NCI-H2107 treated with DMSO at 0.1 percent for 48 hours (cell line): ENCODE results near the gene RORC.
"Not testable (repeated sequence)": the region's sequence is repeated elsewhere in the genome, so short reads cannot be mapped to it uniquely, and the experiment has no call there.

Experiments used
- DNase-seq: peaks from one replicate; lab custom pipeline; 2025; ENCODE audit not compliant: unreplicated experiment; lab: John Stamatoyannopoulos, UW

The RORC gene

DNA sequence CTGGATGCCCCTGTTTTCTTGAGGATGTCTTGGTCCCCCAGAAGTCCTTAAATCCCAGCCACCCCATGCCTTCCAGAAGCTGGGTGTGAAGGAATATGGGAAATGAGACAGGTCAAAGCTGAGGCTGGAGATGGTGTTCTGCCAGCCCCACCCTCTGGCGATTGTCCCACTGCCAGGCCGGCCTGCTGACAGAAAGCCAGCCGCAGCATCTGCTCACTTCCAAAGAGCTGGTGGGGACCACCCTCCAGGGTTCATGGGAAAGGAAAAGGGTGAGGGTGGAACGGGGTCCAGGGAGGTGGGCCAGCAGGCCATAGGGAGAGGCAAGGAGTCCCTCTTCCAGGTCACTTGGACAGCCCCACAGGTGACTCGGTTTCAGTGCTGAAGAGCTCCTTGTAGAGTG, 24.5 kb downstream of the RORC start:
- no peak for DNase-seq

DNA sequence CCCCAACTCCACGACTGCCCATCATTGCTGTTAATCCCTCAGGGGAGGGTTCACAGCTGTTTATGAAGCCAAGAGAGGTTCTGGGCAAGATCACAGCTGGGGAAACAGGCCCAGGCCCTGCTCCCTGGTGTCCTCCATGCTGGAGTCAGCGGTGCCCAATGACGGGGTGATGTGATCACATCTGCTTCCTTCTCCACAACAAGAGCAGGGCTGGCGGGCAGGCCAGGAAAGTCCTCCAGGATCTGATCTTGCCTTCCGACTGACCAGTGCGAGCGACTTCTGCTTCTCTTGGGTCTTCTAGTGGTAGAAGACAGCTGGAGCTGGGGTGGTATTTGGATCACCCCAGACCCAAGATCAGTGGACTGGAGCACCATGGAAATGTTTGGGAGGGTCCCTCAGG, 25.4 kb downstream of the RORC start:
- DNase-seq, result no peak

DNA sequence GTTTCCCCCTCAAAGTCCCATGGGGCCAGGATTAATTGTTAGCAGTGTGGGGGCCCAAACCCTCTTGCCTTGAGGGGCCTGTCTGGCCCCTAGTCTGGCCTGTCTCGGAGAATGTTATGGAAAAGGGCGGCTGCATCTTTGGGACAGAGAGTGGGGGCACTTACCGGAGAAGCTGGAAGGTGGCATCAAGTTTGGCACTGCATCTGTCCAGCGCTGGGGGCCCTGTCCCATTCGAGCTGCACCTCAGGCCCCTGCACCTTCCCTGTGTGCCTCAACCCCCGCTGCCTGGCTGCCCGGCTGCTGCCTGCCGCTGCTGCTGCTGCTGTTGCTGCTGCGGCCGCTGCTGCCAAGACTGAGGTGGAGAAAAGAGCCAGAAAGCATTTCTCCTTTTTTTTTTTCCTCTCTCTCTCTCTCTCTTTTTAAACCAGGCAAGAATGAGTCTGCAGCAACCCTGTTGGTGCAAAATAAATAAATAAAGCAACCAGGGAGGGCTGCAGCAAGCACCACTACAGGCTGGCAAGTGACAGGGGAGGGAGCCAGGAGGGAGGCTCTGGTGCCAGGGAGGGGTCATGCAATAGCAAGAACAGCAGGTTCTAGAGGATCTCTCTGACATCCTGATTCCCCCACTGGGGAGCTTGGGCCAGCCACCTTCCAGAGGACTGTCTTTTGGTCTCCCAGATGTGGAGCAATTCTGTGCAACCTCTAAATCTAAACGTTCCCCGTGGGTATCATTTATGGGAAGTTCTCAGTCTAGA, 26.4 kb downstream of the RORC start, which contains the start of gene LINGO4:
Gene LINGO4 (minus strand): TSS at position 354 of the 755 bp plus-strand sequence. CDS start 2,715 bp downstream, outside the sequence.
- DNase-seq, result no peak

DNA sequence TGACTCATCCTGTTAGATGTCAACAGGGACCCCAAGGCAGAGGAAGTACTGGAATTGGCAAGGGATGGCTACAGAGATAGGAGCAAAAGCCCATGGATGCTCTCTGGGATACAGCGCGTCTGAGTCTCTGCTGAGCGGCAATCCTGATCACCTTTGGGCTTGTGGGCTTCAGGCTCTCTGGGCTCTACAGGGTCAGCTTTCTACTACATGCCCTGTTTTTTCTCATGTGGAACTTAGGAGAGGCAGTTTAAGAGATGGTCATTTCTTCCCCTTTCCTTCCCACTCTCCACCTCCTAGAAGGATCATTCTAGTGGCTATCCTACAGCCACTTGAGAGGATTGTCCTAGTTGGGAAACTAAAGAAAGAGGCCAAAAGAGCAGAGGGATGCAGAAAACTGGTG, 27.7 kb downstream of the RORC start:
- DNase-seq, result no peak

DNA sequence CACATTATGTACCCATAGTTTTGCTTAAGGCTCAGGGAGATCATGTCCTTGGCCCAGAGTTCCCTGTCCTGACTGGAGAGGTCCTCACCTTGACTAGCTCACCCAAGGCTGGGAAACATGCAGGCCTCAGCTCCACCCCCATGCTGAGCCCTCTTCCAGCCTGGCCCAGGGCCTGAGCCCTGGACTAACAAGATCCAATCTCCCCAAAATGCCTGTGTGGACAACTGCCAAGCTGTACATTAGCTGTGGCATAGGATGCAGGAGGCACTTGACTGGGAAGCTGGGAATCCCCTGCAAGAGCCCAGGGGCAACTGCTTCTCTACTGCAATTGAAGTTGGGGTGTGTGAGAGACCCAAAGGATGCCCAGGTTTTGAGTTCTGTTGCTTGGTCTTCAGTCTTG, 28.4 kb downstream of the RORC start:
- DNase-seq, result no peak

DNA sequence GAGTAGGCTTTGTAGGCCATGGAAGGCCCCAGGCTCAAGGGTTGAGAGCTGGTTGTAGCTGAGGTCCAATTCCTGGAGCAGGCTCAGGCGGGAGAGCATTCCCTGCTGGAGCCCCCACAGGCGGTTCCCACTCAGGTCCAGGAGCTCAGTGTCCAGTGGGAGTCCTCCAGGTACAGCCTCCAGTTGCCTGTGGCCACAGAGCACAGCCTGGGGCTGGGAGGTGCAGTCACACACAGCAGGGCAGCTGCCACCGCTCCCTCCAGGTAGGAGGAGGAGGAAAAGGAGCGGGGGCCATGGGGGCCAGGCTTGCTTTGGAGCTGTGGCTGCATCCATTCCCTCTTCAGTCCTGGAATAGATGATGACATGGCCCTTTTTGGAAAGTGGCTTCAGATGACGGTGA, 29.2 kb downstream of the RORC start:
- DNase-seq, result no peak

DNA sequence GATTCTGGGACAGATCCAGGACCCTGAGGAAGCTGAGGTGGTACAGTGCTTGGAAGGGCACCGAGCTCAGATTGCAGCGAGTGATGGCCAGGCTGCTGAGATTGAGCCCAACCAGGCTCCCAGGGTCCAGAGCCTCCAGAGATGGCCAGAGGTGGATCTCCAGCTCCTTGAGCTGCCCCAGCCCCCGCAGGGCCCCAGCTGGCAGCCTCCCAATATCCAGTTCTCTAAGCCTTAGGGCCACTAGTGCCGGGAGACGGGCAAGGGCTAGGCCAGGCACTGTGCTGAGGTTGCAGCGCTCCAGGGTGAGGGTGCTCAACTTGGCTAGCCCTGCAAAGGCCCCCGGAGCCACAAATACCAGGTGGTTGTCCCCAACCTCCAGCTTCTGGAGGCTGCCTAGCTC, 29.8 kb downstream of the RORC start:
- no peak for DNase-seq

DNA sequence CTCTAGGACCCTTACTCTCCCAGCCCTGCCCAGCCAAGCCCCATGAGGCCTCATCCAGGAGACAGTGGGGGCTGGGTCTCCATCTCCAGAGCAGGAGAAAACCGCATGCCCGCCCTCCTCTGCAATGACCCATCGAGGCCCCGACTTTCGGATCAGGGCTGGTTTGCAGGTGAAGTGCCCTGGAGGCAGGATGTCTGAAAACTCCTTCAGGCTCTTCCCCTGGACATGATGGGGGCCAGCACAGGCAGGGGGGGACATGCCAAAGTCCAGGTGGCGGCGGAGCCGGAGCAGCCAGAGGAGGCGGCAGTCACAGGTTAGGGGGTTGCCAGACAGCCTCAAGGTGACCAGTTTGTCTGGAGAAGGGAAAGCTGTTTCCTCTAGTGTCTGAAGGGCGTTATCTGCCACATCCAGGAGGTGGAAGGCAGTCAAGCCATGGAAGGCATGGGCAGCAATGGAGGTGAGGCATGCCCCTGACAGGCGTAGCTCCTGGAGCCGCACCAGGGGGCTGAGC, 30.2 kb downstream of the RORC start:
- no peak for DNase-seq

DNA sequence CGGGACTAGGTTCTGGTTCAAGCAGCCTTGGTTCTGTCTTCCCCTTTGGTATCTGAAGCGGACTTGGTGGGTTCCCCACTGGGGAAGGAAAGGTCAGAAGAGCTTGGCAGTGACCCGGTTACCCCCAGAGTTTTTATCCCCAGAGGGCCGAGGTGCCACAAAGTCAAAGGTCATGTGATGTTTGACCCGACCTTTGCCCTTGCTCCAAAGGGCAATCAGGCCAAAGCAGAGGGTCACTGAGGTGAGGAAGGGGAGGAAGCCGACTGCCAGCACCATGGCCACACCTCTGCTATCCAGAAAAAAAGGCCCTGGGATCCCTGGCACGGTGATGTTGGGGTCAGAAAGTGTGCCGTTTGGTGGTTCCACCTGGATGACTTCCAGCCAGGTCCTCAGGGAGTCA, 30.8 kb downstream of the RORC start:
- DNase-seq, result no peak

DNA sequence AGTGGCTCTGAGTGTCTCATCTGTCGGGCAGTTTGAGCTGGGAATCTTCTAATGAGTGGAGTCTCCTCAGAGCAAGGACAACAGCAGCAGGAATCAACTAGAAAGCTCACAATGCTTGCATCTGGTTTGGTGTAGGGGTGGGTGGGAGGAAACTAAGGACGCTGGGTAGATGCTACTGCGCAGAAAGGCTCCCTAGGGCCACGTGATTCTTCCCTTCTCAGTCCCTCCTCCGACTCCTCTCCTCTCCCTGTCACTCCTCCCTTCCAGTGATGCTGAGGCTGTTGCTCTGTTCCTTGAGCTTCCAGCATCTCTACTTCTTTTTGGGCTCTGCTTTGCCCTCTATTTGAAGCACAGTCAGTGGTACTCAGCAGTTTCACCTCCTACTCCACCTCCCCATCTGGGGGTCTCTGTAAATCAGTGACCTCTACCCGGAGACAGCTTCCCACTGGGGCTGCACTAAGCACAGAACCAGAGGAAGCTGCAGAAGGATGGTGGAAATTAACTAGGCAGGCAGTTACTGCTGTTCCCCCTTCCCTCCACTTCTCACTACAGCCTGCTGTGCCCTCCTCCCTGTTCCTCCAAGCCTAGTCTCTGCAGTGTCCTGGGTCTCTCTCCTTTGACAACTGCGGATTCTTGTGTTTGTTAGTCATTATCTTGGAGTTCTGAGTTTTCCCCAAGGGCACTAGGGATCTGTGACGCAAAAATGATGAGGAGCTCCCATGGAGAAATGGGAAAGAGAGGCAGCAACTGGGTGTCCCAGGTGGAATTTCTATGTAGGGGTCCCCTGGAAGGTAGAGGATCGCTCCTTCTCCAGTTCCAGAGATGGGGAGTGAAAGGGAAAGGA, 32.2 kb downstream of the RORC start:
- DNase-seq, result no peak

DNA sequence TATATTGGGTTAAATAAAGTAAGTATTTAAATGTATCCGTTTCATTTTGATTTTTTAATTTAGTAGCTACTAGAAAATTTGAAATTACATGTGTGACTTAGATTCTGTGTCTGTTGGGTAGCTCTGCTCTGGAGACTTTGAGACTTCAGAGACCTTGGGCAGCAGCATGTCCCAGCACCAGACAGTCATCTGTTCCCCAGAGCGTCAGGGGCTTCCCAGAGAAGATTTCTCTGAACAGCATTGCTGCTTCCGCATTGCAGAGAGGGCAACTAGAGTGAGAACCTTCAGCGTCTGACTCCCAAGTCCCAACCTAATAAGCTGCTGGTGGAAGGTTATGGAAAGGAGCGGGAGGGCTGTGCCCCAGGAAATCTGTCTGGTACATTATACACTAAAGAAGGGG, 33.0 kb downstream of the RORC start:
- no peak for DNase-seq

DNA sequence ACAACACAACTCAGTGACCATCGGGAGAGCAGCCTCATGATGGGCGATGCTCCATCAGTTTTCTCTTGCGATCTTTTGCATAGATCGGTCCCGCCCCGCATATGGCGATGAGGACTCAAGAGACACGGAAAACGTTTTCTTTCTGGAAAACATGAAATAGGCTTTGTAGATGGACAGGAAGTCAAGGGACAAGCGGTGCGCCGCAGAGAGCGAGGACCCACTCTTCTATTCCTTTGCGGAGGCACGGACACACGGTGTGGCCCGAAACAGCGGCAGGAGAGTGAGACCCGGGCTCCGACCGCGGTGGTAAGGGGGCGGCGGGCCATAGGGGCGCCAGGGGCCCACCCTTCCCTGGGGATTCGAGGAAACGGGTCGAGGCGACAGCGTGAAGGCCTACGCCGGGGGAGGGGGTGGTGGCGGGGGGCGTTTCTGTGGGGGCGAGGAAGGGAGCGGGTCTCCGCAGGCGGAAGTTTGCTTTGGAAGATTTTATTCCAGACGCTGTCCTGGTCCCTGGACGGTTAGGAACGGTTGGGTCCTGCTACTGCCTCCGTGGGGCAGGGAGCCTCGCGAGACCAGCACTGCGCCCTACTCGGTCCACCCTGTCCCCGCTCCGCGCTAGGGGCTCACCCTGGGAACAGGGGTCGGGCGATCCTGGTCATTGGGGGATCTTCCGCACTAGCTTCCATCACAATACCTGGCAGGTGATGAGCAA, 40.5 kb downstream of the RORC start:
- DNase-seq, result peak; percentile 22

DNA sequence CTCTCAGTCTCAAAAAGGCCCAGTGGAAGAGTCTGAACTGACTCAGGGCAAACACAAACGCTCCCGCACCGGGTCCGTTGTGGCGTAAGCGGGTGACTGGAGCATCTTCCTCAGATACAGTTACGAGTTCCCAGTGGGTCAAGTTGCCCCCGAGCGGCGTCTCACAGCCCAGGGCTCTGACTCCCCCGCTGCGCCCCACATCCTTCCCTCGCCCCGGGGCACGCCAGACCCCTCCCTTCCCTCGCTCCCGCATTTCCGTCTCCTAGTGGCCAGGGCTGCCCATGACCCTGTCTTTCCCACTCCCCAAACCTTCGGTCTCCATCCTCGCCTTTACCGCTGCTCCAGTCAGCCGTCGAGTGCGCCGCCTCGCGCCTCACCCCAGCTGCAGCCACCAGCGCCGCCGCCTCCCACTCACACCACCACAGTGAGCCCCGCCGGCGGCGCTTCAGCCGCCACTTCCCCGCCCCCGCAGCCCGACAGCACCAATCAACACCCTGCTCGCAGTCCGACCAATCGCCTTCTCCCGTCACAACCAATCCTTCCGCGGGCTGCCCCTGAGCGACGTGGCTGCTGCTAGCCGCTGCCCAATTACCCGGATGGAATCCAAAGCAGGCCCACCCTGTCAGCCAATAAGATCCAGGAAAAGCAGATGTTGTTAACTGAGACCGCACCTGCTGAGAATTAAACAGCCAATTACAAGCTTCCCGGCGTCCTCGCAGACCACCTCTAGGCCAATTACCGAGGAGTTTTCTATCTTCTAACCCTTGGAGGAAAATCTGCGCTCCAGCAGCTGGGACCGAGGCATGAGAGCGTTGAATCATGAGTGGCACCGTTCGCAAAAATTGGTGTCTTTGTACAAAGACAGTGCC, 41.3 kb downstream of the RORC start, which contains the start of gene TDRKH:
Gene TDRKH (minus strand): TSS at position 430 of the 869 bp plus-strand sequence. CDS start 7,478 bp downstream, outside the sequence.
- peak; percentile 100 for DNase-seq

DNA sequence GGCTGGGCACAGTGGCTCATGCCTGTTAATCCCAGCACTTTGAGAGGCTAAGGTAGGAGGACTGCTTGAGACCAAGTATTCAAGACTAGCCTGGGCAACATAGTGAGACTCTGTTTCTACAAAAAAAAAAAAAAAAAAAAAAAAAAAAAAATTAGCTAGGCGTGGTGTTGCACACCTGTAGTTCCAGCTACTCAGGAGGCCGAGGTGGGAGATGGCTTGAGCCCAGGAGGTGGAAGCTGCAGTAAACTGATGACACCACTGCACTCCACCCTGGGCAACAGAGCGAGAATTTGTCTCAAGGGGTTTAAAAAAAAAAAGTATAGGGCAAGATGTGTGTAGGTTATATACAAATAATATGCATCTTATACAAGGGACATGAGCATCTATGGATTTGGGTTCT, 43.9 kb downstream of the RORC start:
- no peak for DNase-seq

DNA sequence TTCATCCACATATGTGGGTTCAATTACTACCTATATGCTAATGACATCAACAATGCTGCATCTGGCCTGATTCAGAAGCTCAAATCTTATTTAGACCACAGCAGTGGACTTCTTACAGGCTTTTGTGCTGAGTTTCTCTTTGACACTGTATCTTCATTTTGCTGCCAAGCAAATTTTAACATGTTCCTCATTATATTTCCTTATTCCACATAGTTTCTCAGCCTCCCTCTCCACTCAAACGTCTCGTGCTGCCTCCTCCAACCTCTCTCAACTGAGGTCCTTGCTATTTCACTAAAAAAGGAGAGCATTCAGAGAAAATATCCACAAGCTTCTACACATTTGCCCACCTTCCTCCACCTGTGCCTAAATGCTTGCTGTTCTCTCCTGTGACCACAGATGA, 47.8 kb downstream of the RORC start:
- no peak for DNase-seq

DNA sequence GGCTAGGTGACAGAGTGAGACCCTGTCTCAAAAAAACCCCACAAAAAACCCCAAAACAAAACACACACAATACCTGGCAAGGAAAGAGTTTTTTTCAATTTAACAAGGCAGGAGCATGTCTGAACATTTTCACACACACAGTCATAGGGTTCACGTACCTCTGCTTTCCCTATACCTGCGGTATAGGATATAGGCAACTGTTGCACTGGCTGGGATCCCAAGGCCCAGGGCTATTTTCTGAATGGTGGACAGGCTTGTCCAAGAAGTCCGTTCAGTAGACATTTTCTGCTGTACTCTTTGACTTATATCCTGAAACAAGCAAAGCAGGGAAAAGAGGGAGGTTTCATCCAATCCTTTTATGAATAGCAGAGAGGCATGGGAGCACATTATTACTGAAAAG, 48.9 kb downstream of the RORC start:
- DNase-seq, result no peak

DNA sequence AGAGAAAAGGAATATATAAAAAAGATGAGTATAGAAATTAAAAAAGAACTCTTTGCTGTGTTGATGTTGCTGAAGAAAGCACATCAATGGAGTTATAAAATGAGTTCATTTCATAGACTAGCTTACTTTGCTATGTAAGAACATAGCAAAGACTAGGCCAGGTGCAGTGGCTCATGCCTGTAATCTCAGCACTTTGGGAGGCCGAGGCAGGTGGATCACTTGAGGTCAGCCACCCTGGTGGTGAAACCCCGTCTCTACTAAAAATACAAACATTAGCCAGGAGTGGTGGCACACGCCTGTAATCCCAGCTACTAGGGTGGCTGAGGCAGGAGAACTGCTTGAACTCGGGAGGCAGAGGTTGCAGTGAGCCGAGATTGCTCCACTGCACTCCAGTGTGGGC, 49.6 kb downstream of the RORC start:
- DNase-seq, result not testable (repeated sequence)

DNA sequence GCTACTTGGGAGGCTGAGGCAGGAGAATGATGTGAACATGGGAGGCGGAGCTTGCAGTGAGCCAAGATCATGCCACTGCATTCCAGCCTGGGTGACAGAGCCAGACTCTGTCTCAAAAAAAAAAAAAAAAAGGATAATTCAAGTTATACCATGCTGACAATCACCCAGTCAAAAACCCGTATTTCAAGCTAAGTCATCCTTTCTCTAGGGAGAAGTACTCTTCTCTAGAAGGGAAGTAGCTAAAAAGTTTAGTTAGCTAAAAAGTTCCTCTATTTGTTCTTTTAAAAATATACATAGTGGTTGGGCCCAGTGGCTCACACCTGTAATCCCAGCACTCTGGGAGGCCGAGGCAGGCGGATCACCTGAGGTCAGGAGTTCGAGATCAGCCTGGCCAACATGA, 50.9 kb downstream of the RORC start:
- DNase-seq, result not testable (repeated sequence)

DNA sequence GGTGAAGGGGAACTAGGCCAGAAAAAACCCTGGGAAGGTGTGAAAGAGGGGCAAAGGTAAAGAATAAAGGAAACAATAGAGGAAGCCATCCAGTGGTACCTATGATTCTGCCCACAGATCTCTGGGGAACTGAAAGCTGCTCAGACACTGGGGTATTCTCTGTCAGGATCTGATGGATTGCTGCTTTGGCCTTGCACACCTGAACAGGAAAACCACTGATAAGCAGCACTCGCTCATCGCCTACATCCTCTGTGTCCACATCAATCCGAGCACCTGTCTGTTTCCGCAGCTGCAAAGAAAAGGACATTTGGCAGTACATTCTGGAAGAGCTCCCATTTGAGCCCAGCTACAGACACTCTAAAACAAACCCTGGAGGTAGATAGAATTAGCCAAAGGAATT, 51.8 kb downstream of the RORC start:
- DNase-seq, result no peak

DNA sequence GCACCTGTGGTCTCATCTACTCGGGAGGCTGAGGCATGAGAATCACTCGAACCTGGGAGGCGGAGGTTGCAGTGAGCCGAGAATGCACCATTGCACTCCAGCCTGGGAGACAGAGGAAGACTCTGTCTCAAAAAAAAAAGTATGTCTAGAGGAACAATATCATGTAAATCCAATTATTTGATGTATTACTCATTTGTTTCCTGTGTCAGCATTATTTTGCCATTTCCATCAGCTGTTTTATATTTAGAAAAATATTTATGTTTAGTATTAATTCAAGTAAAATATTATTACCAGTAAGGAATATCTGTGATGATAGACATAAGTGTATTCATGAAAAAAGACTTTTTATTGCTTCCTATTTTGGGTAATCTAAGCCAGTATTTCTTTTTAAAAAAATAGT, 54.3 kb downstream of the RORC start:
- no peak for DNase-seq
